Naive thymus-derived CD8-positive, alpha-beta T cell (primary cell): ENCODE results near the gene DIPK1A. TPM values are rescaled to one million over a fixed set of nuclear protein-coding genes. Genes with fewer than 3 reads are reported as not detected.

Experiments used
- ATAC-seq, 2 donors: fragments of 150-1000 bp; cut with Tn5 transposase in 1 of 2; sonication (Bioruptor Pico), chemical (Tn5 transposase) in 1 of 2; 1 replicate in 1 of 2; 2 replicates in 1 of 2; pipeline ENCODE4 v1.10.0; 2021; ENCODE audit warnings: mild to moderate bottlenecking in 2 of 2, moderate library complexity in 2 of 2
- POLR2A ChIA-PET: fragments of 350-600 bp; sonication (Branson Sonifier 250); formaldehyde crosslinking; loops from one replicate; lab custom pipeline; 2021; ENCODE audit warnings: antibody characterized with exemption; lab: Charles Lee
- DNase-seq, 10 donors: peaks; one replicate each; pipeline versions ENCODE4 v3.0.0 to v3.0.0-alpha.2; 2020 to 2022
- H3K27ac Mint-ChIP-seq, 10 donors: one replicate each; pipeline ENCODE4 v1.8.0; 2020 to 2022; ENCODE audit warnings: mild to moderate bottlenecking in 10 of 10, mixed read lengths in 10 of 10, moderate library complexity in 4 of 10, inconsistent platforms in 1 of 10
- H3K27me3 Mint-ChIP-seq, 5 donors: one replicate each; pipeline ENCODE4 v1.8.0; 2021 to 2022; ENCODE audit warnings: mixed read lengths in 5 of 5
- H3K36me3 Mint-ChIP-seq, 3 donors: one replicate each; pipeline ENCODE4 v1.8.0; 2020 to 2022; ENCODE audit warnings: mixed read lengths in 3 of 3, mild to moderate bottlenecking in 2 of 3, inconsistent platforms in 1 of 3
- H3K4me1 Mint-ChIP-seq, 4 donors: one replicate each; pipeline ENCODE4 v1.8.0; 2021 to 2022; ENCODE audit warnings: mixed read lengths in 4 of 4
- H3K4me3 Mint-ChIP-seq, 10 donors: one replicate each; pipeline ENCODE4 v1.8.0; 2020 to 2022; ENCODE audit warnings: mild to moderate bottlenecking in 10 of 10, mixed read lengths in 10 of 10, moderate library complexity in 6 of 10, inconsistent platforms in 1 of 10
- H3K9me3 Mint-ChIP-seq, 9 donors: one replicate each; pipeline ENCODE4 v1.8.0; 2020 to 2022; ENCODE audit warnings: mixed read lengths in 9 of 9, mild to moderate bottlenecking in 3 of 9, inconsistent platforms in 1 of 9, moderate library complexity in 1 of 9
- polyA plus RNA-seq, 3 donors: library from polyadenylated mRNA; unstranded; fragments of 300-500 nt; fragmentation: Illumina TruSeq; gene quantifications; one replicate each; pipeline ENCODE4 v1.2.3, GENCODE V29; 2021
- total RNA-seq, 8 experiments: library from RNA in 2 of 8; stranded (reverse) in 2 of 8; gene quantifications; one replicate each; pipeline ENCODE4 v1.2.3 and lab custom pipeline; 2021 to 2026

DIPK1A gene
- total and polyA plus RNA-seq, 5 experiments from 2014 or later: 11.5 to 14.8 (median 14.1) TPM

DNA sequence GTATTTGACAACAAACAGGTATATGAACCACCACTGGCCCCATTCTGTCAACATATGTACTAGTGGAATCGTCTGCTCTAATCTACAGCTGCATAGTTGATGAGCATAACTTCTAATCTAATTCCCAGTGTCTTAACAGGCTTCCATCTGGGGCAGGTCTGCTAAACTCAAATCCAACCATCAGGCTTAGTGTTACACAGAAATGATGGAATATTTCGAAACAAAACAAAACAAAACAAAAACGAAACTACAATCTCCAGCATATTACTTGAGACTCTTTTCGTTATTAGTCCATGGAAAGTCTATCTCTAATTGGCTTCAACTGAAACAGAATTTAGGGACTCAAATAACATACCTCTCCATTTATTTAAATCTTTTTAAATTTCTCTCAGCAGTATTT is 37.6 kb downstream of the DIPK1A start:
- Mint-ChIP-seq H3K4me1 (peaks cover 13 to 34% (median 22%) of the 10 kb centered on the region in 4 donors), H3K4me3 (no peak overlapping the region), H3K36me3 (peaks cover 16 to 30% (median 25%) of the 10 kb centered on the region in 3 donors), H3K27me3 (no peaks in the 10 kb centered on the region), H3K27ac (peak overlapping the region in 1 of 10 donors; percentile 67), H3K9me3 (peaks cover 0 to 15% (median 4%) of the 10 kb centered on the region in 9 donors)
- no peak for ATAC-seq
- no peak for DNase-seq
- POLR2A ChIA-PET: no interaction called here

DNA sequence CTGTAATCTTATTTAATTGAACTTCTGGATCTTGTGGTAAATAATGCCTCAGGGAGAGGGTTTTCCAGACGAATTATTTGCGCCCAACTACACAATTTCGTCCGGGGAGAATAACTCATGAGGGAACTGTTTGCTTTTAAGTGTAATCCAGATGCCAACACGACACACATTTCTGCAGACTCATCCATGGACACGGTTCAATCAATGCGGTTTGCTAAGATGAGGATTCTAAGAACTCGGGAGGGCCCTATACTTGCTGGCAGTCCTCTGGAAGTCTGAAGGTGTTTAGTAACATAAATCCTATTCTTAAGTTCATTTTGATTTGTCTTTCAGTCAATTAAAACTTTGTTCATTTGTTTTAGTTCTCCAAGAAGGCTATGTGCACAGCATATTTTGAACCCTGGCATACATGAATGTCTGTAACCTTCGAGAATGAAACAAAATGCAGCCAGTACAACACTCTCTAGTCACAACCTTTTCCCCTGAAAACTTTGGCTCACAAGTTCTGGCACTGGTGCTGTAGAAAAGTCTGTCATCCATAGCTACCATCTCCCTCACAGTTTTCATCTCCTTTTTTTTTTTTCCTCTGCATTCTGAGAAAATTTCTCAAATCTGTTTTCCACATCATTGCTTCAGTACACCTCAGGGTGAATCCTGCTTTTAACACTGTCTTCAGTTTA is 38.8 kb downstream of the DIPK1A start:
- Mint-ChIP-seq H3K9me3 (peaks cover 0 to 15% (median 4%) of the 10 kb centered on the region in 9 donors), H3K4me1 (peaks cover 14 to 28% (median 24%) of the 10 kb centered on the region in 4 donors)

DNA sequence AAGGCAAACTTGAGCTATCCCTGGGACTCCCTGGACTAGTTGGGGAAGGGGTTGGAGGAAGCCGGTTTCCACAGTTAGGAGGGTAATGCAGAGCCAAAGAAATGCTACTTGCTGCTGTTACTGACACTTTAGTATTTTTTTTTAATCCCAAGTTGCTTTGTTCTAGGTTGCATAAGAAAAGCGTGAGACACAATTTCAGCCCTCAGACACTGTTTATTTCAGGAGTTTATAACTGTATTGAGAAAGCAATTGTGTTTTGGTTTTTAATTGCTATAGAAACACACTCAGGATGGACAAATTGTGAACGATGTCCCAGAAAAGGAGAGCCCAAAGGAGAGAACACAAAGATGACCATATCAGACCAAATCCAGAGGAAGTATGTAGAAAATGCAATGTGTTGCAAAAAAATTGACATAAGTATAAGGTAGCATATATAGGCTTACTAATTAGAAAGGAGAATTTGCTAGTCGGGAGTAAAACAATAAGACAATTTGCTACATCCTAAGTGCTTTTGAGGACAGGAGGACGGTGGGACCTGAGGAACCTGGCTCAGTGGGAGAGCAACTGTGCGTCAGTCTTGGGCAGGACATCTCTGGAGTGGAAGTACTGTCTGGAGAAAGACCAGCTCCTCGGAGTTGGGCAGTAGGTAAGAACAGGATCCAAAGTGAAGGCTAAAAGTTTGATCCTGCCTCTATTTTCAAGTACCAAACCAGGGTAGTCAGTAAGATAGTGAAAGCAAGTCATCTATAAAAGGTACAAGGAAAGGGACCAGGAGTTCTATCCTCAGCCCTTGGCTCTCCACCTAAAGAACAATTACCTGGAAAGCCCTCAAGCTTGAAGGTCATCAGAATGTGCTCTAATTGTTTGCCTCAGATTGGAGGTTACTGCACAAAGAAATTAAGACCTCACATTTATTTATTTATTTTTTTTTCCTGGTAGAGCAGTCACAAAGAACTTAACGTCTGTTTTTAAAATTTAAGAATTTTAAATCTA is 39.9 kb downstream of the DIPK1A start:
- Mint-ChIP-seq H3K4me3 (no peak overlapping the region), H3K27me3 (no peaks in the 10 kb centered on the region), H3K9me3 (peaks cover 0 to 15% (median 4%) of the 10 kb centered on the region in 9 donors), H3K4me1 (peaks cover 15 to 37% (median 21%) of the 10 kb centered on the region in 4 donors), H3K36me3 (peaks cover 16 to 28% (median 26%) of the 10 kb centered on the region in 3 donors), H3K27ac (peak overlapping the region in 2 of 10 donors; percentile 15 to 63)
- no peak for DNase-seq
- POLR2A ChIA-PET: interaction anchor here (0.6 kb wide), 1 partner anchor 865 kb away, joined by 3 read pairs; no protein-coding TSS in a partner anchor
- no peak for ATAC-seq

More for the DNA sequence above, 38.8 kb downstream of the DIPK1A start:
- no peaks in the 10 kb centered on the region for H3K27me3 Mint-ChIP-seq
- H3K4me3 Mint-ChIP-seq: no peak overlapping the region
- H3K27ac Mint-ChIP-seq: peak overlapping the region in 2 of 10 donors; percentile 45 to 67
- H3K36me3 Mint-ChIP-seq: peaks cover 16 to 28% (median 26%) of the 10 kb centered on the region in 3 donors
- POLR2A ChIA-PET: no interaction called here
- DNase-seq (no peak), ATAC-seq (no peak)

DNA sequence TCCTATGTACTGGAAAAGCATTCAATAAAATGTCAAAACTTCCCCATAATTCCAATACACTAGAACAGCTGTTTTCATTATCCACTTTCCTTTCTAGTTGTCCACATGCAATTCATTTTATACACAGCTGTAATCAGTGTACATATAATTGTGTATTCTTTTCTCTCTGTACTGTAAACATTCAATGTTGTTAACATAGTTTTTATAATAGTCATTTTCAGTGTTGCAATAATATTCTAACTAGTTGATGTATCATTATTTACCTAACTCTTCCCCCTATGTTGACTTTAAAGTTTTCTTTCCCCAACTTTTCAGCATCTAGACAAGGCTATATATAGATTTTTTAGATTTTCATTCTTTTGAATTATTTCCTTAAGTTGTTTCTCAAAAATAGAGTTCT is 44.4 kb downstream of the DIPK1A start:
- no peaks in the 10 kb centered on the region for H3K27me3 Mint-ChIP-seq
- ATAC-seq: no peak
- H3K4me1 Mint-ChIP-seq: peaks cover 21 to 56% (median 28%) of the 10 kb centered on the region in 4 donors
- H3K4me3 Mint-ChIP-seq: no peak overlapping the region
- H3K9me3 Mint-ChIP-seq: peaks cover 0 to 15% (median 4%) of the 10 kb centered on the region in 9 donors
- peaks cover 16 to 33% (median 25%) of the 10 kb centered on the region in 3 donors for H3K36me3 Mint-ChIP-seq
- DNase-seq: no peak
- POLR2A ChIA-PET: no interaction called here
- H3K27ac Mint-ChIP-seq: peak overlapping the region in 1 of 10 donors; percentile 25

DNA sequence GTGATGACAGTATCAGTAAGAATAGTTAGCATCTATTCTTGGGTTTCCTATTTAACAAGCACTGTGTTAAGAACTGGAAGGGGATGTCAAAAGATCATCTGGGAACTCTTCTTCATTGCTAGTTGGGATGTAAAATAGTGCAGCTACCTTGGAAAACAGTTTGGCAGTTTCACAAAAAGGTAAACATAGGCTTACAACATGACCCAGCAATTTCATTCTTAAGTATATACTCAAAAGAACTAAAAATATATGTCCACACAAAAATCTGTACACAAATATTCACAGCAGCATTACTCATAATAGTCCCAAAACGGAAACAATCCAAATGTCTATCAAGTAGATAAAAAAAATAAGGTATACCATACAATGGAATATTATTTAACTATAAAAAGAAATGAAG is 45.7 kb downstream of the DIPK1A start:
- H3K9me3 Mint-ChIP-seq: peaks cover 0 to 8% (median 2%) of the 10 kb centered on the region in 9 donors
- POLR2A ChIA-PET: no interaction called here
- peak overlapping the region in 1 of 10 donors; percentile 15 for H3K27ac Mint-ChIP-seq
- ATAC-seq (no peak), DNase-seq (no peak)
- no peaks in the 10 kb centered on the region for H3K27me3 Mint-ChIP-seq
- peaks cover 10 to 23% (median 20%) of the 10 kb centered on the region in 3 donors for H3K36me3 Mint-ChIP-seq
- H3K4me1 Mint-ChIP-seq: peaks cover 16 to 52% (median 32%) of the 10 kb centered on the region in 4 donors
- peak overlapping the region in 1 of 10 donors; percentile 26 for H3K4me3 Mint-ChIP-seq

DNA sequence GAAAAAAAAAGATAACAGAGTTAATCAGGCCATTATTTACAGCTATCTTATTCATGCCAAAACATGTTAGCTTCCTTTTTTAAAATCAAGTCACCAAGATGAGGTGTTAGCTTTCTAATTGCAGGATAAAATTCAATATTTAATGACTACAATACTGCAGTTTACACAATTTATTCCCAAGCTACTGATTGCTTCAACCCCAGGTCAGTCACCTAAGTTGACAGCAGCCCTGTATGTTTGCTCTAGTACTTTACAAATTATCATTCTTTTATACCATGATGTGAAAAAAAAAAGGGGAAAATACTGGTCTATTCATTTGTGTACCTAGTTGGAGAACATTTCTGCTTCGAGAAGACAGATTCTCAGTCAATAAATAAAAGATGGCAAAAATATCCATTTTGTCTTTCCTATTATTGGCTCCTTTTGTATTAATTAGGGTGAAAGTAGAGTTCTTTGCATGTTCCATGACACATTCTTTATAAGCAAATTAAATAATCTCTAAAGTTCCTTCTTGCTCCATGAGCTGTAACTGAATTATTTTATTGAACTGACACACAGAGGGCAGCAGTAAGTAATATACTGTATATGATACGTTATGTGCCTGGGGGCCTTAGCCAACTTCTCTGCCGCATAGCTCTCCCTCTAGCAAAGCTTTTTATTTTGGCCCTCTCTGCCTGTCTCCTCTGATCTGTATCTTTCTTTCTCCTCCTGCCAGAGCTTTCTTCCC is 48.0 kb downstream of the DIPK1A start:
- no peak for DNase-seq
- Mint-ChIP-seq H3K27ac (peak overlapping the region in 2 of 10 donors; percentile 3 to 81), H3K36me3 (peaks cover 19 to 30% (median 20%) of the 10 kb centered on the region in 3 donors), H3K9me3 (peaks cover 0 to 2% (median 0%) of the 10 kb centered on the region in 9 donors), H3K4me3 (no peak overlapping the region), H3K4me1 (peaks cover 14 to 42% (median 34%) of the 10 kb centered on the region in 4 donors), H3K27me3 (no peaks in the 10 kb centered on the region)
- POLR2A ChIA-PET: interaction anchor here (1.0 to 1.4 kb wide), 2 partner anchors 31 to 49 kb away, joined by 3 to 4 read pairs; no protein-coding TSS in a partner anchor
- ATAC-seq: no peak

DNA sequence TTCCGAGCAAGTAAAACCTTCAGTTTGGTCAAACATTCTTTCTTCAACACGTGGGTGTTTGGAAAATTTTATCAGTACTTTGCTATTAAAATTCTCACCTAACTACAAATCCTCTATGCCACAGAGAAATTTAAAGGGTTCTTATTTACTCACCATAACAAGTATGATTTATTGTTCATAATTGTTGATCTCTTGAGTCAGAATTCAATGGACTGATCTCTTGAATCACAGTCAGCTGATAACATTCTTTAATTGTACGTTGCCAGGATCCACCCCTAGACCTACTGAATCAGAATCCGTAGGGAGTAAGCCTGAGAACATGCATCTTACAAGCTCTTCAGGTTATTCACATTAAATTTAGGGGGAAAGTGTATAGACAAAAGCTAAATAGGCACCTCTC is 51.2 kb downstream of the DIPK1A start:
- Mint-ChIP-seq H3K4me1 (peaks cover 15 to 38% (median 34%) of the 10 kb centered on the region in 4 donors), H3K4me3 (no peak overlapping the region), H3K27ac (peak overlapping the region in 1 of 10 donors; percentile 26), H3K27me3 (no peaks in the 10 kb centered on the region), H3K9me3 (peaks cover 0 to 2% (median 0%) of the 10 kb centered on the region in 9 donors), H3K36me3 (peaks cover 24 to 37% (median 35%) of the 10 kb centered on the region in 3 donors)
- POLR2A ChIA-PET: no interaction called here
- ATAC-seq: no peak
- DNase-seq: no peak

DNA sequence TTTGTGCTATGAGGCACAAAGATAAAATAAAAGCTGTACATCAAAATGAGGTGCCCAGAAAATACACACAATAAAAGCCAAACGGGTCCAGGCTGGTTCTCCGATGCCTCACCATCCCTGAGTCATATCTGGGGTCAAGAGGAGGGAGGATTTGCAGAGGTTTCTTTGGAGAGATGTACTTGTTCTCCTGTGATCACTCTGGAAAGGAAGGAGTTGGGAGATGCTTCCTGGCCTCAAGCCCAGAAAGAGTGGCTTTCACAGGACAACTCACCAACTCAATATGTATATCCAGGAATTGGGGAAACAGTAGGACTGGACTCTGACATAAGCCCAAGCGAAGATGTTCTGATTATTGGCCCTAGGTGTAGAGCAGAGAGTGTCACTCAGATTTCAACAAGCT is 51.9 kb downstream of the DIPK1A start:
- peaks cover 24 to 37% (median 35%) of the 10 kb centered on the region in 3 donors for H3K36me3 Mint-ChIP-seq
- no peak overlapping the region for H3K4me3 Mint-ChIP-seq
- H3K9me3 Mint-ChIP-seq: peaks cover 0 to 2% (median 0%) of the 10 kb centered on the region in 9 donors
- peaks cover 19 to 41% (median 37%) of the 10 kb centered on the region in 4 donors for H3K4me1 Mint-ChIP-seq
- POLR2A ChIA-PET: no interaction called here
- H3K27me3 Mint-ChIP-seq: no peaks in the 10 kb centered on the region
- DNase-seq: no peak
- no peak for ATAC-seq
- H3K27ac Mint-ChIP-seq: peak overlapping the region in 1 of 10 donors; percentile 19

DNA sequence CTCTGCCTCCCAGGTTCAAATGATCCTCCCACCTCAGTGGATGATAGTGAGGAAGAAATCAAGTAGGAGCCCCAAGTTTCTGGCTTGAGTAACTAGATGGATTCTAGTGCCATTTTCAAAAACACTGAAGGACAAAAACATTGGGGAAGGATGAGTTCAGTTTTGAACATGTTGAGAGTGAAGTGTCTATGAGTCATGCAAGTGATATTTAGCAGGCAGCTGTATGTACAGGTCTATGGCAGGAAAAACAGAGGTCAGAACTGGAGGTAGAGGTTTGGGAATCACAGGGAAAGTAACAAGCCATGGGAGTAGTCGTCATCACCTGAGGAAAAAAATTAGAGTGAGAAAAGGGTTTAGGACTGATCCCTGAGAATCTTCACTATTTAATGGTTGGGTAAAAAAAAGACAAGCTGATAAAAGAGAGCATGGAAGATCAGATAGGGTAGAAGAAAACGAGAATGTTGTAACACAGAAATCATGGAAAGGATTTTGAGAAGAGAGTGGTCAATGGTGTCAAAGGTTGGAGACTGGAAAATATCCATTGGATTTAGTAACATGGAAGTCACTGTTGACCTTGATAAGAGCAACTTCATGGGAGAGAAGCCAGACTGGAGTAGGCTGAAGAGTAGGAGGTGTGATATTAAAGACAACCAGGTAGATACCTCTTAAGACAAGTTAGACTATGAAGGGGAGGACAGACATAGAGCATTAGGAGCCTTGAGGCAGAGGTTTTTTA is 53.1 kb downstream of the DIPK1A start:
- peaks cover 0 to 2% (median 0%) of the 10 kb centered on the region in 9 donors for H3K9me3 Mint-ChIP-seq
- peak overlapping the region in 5 of 10 donors; percentile 1 to 58 (median 41) for H3K27ac Mint-ChIP-seq
- H3K27me3 Mint-ChIP-seq: no peaks in the 10 kb centered on the region
- peaks cover 24 to 35% (median 32%) of the 10 kb centered on the region in 3 donors for H3K36me3 Mint-ChIP-seq
- DNase-seq (no peak), ATAC-seq (no peak)
- POLR2A ChIA-PET: no interaction called here
- no peak overlapping the region for H3K4me3 Mint-ChIP-seq
- H3K4me1 Mint-ChIP-seq: peaks cover 17 to 42% (median 38%) of the 10 kb centered on the region in 4 donors

DNA sequence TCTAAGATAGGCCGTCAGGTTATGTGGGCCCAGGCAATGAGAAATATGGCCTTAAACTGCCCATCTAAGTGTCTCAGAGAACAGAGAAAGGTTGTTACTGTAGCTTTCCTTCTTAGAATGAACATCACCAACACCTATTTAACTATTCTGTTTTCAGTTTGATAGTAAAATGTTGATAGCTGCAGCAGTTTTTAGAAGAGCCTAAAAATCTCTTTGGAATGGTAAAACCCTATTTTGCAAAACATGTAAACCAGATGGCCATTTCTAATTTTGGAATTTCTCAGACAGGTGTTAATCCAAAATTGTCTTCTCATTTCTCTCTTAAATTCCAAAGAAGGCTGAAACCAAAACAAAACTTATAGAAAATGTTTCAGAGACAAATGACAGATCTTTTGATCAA is 57.5 kb downstream of the DIPK1A start:
- Mint-ChIP-seq H3K4me1 (peaks cover 19 to 31% (median 31%) of the 10 kb centered on the region in 4 donors), H3K27me3 (no peaks in the 10 kb centered on the region), H3K36me3 (peaks cover 34 to 41% (median 35%) of the 10 kb centered on the region in 3 donors), H3K9me3 (peaks cover 7 to 23% (median 17%) of the 10 kb centered on the region in 9 donors), H3K27ac (peak overlapping the region in 5 of 10 donors; percentile 12 to 71 (median 32)), H3K4me3 (no peak overlapping the region)
- no peak for DNase-seq
- POLR2A ChIA-PET: interaction anchor here (0.6 kb wide), 1 partner anchor 133 kb away, joined by 4 read pairs; no protein-coding TSS in a partner anchor
- no peak for ATAC-seq

DNA sequence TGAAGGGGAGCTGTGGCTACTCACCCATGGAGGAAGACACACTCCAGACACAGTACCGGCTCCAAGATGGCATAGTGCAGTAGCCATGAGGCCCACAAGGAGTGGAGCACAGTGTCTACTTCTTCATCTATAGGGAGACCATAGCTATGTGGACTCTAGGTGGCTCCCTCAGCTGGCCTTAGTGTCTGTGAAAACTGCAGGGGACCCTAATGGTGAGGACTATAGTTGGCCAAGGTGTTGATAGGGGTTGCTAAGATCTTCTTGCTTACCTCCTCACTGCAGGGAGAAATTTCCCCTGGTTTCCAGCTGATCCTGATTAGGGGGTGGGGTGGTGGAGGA is 58.9 kb downstream of the DIPK1A start:
- POLR2A ChIA-PET: no interaction called here

More for the DNA sequence above, 58.9 kb downstream of the DIPK1A start:
- no peak overlapping the region for H3K4me3 Mint-ChIP-seq
- DNase-seq (no peak), ATAC-seq (no peak)
- peaks cover 7 to 31% (median 20%) of the 10 kb centered on the region in 9 donors for H3K9me3 Mint-ChIP-seq
- peak overlapping the region in 1 of 10 donors; percentile 32 for H3K27ac Mint-ChIP-seq
- H3K27me3 Mint-ChIP-seq: no peaks in the 10 kb centered on the region
- peaks cover 11 to 29% (median 25%) of the 10 kb centered on the region in 4 donors for H3K4me1 Mint-ChIP-seq
- H3K36me3 Mint-ChIP-seq: peaks cover 26 to 31% (median 27%) of the 10 kb centered on the region in 3 donors
